HEK293 (cell line): ENCODE data around the gene TMEM72.

Experiments
- KLF9 ChIP-seq: fragments of 450-650 bp; formaldehyde crosslinking; IDR thresholded peaks from 2 replicates; pipeline ENCODE4 v1.5.1; 2016; ENCODE audit warnings: missing biosample characterization, missing genetic modification characterization, low read depth
- ZNF274 ChIP-seq, 2 experiments: fragments of 200-500 bp in 1 of 2; fragments of 450-650 bp in 1 of 2; sonication (Bioruptor generic) in 1 of 2; formaldehyde crosslinking in 1 of 2; IDR thresholded peaks; 2 replicates each; pipeline versions ENCODE4 v1.5.1 to v1.6.1; 2014 to 2016; ENCODE audit warnings: borderline replicate concordance in 1 of 2, inconsistent platforms in 1 of 2, low read length in 1 of 2, missing biosample characterization in 1 of 2, missing genetic modification characterization in 1 of 2
- TF ChIP-seq, protein P1 (sequence below): fragments of 450-650 bp; formaldehyde crosslinking; IDR thresholded peaks from 2 replicates; pipeline ENCODE4 v1.5.1; 2016; ENCODE audit warnings: missing biosample characterization, missing genetic modification characterization
- TF ChIP-seq, protein P2 (sequence below): fragments of 450-650 bp; formaldehyde crosslinking; IDR thresholded peaks from 2 replicates; pipeline ENCODE4 v1.5.1; 2016; ENCODE audit warnings: missing biosample characterization, missing genetic modification characterization

- TF ChIP-seq ZNF274 (IDR thresholded peaks at IDR 0.05; ENCODE audit: low read length) (no peak), ZNF274 (tag by site-specific recombination; IDR thresholded peaks at IDR 0.05; ENCODE audit: borderline replicate concordance) (no peak), KLF9 (tag by site-specific recombination) (no peak)
- TF ChIP-seq, protein P1, sequence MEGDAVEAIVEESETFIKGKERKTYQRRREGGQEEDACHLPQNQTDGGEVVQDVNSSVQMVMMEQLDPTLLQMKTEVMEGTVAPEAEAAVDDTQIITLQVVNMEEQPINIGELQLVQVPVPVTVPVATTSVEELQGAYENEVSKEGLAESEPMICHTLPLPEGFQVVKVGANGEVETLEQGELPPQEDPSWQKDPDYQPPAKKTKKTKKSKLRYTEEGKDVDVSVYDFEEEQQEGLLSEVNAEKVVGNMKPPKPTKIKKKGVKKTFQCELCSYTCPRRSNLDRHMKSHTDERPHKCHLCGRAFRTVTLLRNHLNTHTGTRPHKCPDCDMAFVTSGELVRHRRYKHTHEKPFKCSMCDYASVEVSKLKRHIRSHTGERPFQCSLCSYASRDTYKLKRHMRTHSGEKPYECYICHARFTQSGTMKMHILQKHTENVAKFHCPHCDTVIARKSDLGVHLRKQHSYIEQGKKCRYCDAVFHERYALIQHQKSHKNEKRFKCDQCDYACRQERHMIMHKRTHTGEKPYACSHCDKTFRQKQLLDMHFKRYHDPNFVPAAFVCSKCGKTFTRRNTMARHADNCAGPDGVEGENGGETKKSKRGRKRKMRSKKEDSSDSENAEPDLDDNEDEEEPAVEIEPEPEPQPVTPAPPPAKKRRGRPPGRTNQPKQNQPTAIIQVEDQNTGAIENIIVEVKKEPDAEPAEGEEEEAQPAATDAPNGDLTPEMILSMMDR (tag by site-specific recombination), result no peak
- TF ChIP-seq, protein P2, sequence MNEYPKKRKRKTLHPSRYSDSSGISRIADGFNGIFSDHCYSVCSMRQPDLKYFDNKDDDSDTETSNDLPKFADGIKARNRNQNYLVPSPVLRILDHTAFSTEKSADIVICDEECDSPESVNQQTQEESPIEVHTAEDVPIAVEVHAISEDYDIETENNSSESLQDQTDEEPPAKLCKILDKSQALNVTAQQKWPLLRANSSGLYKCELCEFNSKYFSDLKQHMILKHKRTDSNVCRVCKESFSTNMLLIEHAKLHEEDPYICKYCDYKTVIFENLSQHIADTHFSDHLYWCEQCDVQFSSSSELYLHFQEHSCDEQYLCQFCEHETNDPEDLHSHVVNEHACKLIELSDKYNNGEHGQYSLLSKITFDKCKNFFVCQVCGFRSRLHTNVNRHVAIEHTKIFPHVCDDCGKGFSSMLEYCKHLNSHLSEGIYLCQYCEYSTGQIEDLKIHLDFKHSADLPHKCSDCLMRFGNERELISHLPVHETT (tag by site-specific recombination), result no peak
Measured at GRCh38 chr10:44946205-44946604, 35.1 kb downstream of the TMEM72 start.
